OCI-LY1 (cell line): ENCODE data around the gene XPO6.

Source experiments
- EZH2 ChIP-seq: fragments of 200-600 bp; sonication (generic), shearing (Covaris generic); IDR thresholded peaks from 2 replicates; pipeline ENCODE4 v1.8.0; 2017; ENCODE audit warnings: borderline replicate concordance, mixed run types, mild to moderate bottlenecking, antibody characterized with exemption, low read length, moderate library complexity, mixed read lengths
- TF ChIP-seq, protein P1 (sequence below): fragments of 200-600 bp; sonication (generic), shearing (Covaris generic); IDR thresholded peaks from 2 replicates; pipeline ENCODE4 v1.5.1; 2017; ENCODE audit warnings: mild to moderate bottlenecking, antibody characterized with exemption, low read length, moderate library complexity, mixed read lengths

DNA sequence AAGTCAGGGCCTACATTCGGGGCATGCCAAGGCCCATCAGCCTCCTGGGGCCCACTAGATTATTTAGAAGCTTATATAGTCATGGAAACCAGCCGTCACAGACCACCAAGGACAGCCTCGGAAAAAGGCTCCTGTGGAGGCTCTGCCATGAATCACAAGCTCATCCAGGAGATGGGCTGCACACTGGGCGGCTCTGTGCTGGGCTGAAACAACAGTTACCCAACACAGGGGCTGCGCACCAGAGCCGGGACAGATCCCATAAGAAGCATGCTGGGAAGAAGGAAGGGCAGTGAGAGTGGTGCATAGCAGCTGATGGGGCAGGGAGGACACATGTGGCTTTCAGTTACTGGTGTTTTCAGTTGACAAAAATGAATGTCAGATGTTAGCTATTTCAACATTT lies 80.6 kb downstream of the XPO6 start:
- TF ChIP-seq, protein P1, sequence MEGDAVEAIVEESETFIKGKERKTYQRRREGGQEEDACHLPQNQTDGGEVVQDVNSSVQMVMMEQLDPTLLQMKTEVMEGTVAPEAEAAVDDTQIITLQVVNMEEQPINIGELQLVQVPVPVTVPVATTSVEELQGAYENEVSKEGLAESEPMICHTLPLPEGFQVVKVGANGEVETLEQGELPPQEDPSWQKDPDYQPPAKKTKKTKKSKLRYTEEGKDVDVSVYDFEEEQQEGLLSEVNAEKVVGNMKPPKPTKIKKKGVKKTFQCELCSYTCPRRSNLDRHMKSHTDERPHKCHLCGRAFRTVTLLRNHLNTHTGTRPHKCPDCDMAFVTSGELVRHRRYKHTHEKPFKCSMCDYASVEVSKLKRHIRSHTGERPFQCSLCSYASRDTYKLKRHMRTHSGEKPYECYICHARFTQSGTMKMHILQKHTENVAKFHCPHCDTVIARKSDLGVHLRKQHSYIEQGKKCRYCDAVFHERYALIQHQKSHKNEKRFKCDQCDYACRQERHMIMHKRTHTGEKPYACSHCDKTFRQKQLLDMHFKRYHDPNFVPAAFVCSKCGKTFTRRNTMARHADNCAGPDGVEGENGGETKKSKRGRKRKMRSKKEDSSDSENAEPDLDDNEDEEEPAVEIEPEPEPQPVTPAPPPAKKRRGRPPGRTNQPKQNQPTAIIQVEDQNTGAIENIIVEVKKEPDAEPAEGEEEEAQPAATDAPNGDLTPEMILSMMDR = no peak
- TF ChIP-seq EZH2 = no peak
